HG03460 (cell line): ENCODE measurements around the gene PRKCZ.
"Not testable (repeated sequence)": the region's sequence is repeated elsewhere in the genome, so short reads cannot be mapped to it uniquely, and the experiment has no call there.

Experiments
- ATAC-seq: cut with Tn5 transposase; IDR thresholded peaks from one replicate; pipeline ENCODE4 v1.9.1; 2021; ENCODE audit not compliant: unreplicated experiment

PRKCZ gene

DNA sequence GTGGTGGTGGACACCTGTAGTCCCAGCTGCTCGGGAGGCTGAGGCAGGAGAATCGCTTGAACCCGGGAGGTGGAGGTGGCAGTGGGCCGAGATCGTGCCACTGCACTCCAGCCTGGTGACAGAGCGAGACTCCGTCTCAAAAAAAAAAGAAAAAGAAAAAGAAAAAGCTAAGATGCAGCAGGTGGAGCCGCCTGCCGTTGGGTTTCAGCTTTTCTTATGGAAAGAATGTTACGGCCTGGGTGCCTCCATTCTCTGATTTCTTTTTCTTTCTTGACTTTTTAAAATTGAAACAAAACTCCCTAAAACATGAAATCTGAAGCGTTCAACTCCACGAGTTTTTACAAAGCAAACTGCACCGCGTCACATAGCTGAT is 64.4 kb downstream of the PRKCZ start:
- not testable (repeated sequence) for ATAC-seq

DNA sequence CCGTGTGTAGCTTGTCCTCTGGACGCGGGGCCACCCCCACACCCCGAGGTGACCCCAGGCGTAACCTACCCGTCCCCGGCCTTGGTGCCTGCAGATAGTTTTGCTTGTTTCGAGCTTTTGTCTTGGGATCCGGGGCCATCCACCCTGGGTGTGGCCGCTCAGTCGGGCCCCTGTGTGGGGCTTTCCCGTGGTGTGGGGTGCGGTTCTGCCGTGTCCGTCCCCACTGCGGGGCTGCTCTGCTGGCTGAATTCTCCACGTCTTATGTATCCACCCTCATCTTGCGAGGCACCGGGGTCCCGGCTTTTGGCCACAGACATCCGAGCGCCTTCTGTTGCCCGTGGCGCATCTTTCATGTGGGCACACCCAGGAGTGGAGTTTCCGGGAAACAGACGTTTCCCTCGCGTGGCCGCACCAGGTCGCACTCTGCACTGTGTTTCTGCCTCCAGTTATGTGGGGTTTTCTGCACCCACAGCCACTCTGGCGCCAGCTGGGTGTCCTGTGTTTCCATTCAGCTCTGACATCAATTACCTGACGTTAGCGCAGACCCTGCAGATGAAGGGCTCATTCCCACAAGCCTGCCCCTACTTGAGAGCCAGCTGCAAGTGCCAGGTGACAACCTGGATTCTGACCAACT is 64.9 kb downstream of the PRKCZ start:
- ATAC-seq: no peak

DNA sequence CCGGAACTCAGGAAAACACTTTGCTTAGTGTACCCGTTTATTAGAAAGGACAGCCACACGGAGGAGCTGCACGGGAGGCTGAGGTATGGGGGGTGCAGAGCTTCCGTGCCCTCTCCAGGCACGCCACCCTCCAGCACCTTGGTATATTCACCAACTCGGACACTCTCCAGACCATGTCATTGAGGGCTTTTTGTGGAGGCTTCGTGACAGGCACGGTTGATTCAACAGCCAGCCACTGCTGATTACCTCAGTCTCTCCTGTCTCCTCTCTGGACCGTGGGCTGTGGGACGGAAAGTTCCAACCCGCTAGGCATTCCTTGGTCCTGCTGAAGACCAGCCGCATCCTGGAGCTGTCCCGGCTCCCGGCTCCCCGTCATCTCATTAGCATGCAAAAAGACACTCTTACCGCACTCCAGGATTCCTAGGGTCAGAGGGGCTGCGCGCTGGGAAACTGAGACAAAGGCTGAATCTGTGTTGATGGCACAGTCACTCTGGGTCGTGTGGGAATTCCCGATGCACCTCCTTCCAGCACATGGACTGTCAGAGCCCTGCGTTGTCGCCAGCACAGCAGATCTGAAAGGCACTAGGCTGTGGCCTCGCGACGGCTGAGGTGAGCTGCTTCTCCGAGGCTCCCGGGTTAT is 65.6 kb downstream of the PRKCZ start:
- ATAC-seq: no peak

DNA sequence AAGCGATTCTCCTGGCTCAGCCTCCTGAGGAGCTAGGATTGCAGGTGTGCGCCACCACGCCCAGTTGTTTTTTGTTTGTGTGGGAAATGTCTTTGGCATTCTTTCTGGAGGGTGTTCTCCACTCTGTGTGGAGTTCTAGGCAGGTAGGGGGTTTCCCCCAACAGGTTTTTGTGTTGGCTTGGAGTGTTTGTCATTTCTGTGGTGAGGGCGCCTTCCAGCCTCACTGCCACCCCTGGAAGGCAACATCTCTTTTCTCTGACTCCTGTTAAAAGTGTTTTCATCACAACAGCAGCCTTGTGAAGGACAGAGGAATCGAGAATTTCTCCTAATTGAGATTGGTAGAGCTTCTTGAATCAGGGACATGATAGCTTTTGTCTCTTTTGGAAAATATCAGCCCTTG is 69.7 kb downstream of the PRKCZ start:
- no peak for ATAC-seq

DNA sequence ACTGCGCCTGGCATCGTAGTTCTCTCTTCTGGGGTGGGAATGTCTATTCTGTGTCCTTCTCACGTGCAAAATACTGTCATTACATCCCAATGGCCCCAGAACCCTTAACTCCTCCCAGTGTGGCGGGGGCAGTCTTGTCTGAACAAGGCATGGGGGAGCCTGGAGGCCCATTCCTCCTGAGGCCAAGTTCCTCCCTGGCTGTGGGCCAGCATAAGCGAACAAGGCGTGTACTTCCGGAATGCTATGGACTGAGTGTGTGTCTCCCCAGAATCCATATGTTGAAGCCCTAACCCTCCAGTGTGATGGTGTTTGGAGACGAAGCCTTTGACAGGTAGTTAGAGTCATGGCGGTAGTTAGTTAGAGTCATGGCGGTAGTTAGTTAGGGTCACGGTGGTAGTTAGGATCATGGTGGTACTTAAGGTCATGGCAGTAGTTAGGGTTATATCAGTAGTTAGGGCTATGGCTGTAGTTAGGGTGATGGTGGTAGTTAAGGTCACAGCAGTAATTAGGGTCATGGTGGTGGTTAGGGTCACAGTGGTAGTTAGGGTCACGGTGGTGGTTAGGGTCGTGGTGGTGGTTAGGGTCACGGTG is 71.0 kb downstream of the PRKCZ start:
- no peak for ATAC-seq

DNA sequence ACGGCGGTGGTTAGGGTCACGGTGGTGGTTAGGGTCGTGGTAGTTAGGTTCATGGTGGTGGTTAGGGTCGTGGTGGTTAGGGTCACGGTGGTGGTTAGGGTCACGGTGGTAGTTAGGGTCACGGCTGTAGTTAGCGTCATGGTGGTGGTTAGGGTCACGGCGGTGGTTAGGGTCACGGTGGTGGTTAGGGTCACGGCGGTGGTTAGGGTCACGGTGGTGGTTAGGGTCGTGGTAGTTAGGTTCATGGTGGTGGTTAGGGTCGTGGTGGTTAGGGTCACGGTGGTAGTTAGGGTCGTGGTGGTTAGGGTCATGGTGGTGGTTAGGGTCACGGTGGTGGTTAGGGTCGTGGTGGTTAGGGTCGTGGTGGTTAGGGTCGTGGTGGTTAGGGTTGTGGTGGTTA is 71.6 kb downstream of the PRKCZ start:
- not testable (repeated sequence) for ATAC-seq

DNA sequence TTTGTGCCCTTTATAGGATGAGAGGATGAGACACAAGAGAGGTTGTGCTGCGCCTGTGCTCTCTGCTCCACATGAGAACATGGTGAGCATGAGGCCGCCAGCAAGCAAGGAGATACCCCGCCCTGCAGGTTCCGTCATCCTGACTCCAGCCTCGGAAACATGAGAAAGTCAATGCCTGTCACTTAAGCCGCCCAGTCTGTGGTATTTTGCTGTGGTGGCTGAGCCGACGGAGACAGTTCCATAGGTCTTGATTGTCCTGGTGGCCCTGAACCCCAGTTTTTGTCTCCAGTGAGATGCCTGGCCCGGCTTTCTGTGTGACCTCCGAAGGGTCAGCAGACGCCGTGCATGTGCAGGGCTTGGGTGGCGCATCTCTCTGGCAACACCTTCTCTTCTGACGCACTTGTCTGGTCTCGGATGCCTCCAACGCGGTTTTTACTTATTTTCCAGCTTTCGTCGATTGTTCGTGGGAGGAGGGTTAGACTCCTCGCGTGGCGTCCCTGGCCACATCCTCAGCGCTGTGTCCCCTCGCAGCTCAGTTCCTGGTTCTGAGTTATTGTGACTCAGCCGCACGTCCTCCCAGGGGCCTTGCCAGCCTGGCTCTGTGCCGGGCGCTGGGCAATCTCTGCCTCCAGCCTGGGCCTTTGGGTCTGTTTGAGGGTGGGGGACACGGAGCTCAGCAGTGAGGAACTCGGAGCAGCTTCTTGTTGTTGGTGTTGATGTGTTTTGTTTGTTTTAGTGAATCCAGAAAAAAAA is 74.4 kb downstream of the PRKCZ start:
- ATAC-seq: no peak

DNA sequence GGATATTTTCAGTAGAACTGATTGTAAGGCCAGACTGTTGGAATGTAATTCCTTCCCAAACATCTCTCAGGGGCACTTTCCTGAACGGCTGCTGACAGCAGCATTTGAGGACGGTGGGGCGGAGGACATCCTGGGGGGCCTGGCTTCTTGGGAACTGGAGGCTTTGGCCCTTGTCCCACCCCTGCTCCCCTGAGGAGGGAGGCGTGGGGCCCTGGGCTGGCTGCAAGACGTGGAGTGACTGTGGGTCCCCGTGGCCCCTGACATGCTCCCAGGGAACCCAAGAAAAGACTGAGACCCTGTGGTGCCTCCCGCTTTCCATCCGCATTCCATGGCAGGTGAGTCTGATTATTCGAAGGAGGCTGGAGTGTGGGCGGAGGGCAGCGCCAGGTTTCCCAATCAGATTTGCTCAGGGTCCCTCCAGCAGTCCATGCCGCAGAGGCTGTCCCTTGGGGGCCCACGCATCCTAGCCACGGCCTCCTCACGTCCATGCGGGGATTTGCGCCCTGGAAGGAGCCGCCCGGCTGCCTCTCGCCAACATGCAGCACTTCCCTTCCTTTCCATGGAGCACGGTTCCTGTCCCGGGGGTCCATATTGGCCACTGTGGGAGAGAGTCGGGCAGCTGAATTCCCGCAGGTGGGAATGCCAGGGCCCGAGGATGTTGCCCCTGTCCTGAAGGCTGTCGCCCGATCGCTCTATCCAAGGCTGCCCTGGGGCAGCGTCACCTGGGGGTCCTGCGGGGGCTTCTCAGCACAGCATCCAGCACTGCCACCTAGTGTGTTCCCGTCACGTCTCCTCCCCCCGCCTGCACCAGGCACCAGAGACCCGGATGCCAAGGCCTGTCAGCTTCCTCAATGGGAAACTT is 75.4 kb downstream of the PRKCZ start:
- ATAC-seq: no peak

DNA sequence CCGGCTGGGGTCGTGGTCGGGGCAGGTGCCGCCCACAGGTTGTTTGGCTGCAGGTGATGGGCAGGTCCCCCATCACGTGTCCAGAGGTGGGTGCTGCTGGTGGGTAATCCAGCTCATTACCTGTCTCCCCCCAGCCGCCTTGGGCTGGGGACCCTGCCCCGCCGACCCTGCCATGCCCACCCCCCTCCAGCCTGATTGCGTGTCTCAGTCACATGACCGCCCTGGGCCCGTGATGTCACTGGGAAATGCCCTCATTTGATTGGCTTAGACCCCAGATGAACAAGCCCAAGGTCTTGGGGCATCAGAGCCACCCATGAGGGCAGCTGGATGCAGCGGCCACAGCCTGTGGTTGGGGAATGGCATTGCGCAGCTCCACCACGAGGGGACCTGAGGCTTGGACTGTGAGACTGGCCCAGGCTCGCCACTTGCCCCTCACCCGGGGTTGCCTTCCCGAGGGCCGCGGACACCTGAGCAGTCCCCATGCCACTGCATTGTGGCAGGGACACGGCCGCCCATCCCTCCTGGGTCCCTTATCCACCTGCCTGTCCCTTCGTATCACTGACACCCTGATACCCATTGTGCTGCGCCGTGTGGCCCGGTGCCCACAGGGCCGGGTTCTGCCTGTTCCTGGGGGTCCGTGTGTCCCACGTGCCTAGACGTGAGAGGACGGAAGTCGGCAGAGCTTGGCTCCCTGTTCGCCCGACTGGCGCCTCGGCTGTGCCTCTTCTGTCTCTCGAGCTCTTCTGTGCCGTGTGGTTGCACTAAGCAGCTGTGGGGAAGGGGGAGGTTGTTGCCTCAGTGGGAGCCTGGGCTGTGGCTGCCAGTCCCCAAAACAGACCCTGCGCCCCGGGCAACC is 76.3 kb downstream of the PRKCZ start:
- ATAC-seq: no peak

DNA sequence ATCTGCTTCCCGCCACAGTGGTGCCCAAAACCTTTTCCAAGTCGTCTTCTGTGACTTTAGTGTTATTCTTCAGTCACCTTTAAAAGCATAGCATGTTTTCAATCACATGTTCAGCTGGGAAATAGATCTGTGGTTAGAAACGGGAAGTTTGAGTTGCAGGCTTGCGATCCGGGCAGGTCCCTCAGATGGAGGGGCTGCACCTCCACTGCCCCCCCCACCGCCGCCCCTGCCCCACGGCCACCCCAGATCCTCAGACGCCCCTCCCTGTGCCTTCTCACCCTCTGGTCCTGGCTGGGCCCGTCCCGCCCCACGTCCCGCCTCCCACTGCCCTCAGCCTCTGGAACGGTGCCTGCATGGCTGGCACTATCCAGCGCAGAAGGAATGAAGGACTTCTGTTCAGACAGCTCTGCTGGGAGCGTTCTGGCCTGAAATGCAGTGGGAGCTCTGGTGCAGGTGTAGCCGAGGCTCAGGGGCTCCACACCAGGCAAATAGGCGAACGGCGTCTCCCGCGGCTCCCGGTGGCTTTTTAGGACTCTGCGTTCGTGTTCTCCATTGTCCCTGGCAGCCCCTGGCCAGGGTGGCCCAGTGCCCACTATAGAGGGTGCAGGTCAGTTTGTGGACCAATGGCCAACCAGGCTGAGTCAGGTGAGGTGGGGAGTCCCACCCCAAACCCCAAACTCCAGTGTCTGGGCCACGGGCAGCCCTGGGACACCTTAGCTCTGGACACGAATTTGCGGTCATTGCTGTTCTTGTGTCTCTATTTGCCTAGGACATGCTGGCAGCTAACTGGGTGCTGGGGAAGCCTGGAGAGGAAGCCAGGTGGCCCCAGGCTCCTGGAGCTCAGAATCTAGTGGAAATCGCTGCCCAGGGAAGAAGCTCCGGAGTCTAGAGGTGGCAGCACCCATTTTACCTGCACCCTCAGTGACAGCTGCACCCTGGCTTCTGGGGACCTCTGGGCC is 77.3 kb downstream of the PRKCZ start:
- no peak for ATAC-seq

DNA sequence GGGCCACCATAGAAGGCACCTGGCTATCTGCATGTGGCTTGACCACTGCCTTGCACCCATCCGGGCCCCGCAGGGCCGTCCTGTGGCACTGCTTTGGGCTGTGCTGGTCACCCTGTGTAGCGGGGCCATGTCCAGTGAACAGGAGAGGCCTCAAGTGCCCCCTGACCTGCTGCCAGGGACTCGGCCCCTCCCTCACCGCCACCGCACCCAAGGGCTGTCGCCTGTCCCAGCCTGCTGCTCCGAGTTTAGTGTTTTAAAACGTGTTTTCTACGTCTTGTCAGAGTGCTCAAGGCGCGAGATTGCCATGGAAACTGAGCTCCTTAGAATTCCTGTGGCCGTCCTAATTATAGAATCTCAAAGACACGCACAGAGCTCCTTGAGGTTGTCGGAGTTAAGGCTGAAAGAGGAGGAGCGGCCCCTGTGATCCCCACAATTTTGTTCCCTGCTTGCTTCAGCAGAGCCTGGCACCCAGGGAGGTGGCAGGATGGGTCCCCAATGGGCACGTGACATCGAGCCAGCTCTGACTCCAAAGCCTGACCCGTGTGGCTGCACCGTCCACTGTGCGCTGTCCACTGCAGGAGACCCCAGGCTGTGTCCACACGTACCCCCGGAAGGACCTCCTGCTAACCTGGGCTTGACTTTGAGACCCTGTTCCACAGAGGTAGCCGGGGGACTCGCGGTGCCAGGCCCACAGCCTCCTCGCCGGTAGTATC is 78.1 kb downstream of the PRKCZ start:
- no peak for ATAC-seq

DNA sequence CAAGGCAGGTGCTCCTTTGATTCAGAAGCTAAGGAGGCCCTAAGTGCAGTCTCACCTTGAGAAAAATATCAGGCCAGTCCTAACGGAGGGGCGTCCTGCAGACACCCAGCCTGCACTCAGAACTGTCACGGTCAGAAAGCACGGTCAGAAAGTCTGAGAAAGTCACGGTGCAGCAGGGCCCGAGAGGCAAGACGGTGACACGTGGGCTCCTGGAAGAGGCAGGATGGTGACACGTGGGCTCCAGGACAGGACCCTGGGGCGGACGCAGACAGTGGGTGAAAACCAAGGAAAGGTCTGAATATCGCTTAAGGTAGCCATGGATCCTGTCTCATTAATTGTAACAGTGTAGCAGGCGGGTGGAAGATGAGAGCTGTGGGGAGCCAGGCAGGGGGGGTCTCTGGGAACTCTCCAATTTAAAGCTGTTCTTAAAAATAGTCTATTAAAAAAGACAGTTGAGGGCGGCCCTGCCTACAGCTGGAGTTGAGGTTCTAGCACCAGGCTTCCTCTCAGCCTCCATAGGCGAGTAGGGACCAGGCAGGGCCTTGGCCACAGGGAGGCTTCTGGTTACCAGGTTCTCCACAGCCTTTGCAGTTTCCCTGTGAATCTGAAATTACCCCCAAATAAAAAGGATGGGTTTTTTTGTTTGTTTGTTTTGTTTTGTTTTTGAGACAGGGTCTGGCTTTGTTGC is 79.2 kb downstream of the PRKCZ start:
- ATAC-seq: no peak

DNA sequence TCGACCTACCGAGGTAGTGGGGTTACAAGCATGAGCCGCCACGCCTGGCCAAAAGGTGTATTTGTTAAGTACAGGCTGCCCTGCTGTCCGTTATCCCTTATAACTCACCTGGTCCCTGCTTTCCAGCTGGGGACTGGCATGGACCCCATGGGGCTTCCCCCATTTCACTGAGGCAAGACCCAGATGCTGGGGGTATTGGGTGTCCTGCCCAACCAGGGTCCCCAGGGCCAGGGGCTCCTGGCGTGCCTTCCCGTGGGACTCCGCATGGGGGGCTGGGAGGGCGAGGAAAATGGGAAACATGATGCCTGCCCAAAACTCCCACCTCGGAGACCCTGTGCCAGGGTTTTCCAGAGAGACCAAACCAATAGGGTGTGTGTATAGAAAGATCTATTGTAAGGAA is 79.9 kb downstream of the PRKCZ start:
- ATAC-seq: no peak

DNA sequence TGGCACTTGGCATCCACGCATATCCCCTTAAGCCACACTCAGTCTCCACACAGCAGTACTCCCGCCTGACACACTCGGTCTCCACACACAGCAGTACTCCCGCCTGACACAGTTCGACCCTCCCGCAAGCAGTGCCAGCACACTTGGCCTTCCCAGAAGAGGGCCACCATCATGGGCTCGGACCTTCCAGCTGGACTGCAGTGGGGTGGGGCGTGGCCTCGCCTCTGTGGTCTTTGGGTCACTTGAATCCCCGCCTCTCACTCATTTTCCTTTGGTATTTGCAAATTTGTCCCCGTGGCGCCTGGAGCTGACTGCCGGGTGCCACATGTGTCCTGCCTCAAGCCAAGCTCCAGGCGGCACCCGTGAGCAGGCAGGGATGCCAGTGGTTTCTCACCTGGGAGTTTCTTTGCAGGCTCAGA is 80.7 kb downstream of the PRKCZ start:
- ATAC-seq: no peak

DNA sequence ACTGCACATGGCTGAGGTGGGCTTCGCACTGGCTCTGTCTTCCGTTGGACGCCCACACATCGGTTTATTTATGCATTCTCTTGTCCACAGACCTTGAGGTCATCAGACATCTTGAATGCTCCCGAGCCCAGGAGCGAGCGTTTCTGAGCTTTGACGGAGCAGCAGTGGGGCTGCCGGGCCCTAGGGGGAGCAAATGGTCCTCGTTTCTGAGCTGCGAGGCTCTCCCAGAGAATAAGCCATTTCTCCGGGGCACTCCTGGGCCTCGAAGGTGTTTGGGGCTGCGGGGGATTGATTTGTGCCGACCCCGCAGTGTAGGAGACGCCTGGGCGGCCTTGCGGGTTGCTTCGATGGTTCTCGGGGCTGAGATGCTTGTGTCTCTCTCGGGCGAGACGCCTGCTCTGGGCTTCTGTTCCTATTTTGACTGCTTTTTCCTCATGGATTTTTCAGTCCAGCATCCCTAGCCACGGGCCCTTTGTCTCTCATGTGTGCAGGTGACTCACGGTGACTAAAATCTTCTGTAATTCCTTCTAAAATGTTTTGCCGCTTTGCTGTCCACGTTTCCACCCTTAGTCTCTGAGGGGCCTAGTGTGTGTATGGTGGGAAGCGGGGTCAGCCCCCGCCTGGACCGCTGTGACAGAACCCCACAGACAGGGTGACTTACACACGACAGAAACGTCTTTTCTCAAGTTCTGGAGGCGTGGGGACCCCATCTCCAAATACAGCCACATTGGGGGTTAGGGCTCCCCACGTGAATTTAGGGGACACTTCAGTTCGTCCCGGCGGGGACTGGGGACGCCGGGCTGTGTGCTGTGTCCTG is 82.2 kb downstream of the PRKCZ start:
- ATAC-seq: no peak

DNA sequence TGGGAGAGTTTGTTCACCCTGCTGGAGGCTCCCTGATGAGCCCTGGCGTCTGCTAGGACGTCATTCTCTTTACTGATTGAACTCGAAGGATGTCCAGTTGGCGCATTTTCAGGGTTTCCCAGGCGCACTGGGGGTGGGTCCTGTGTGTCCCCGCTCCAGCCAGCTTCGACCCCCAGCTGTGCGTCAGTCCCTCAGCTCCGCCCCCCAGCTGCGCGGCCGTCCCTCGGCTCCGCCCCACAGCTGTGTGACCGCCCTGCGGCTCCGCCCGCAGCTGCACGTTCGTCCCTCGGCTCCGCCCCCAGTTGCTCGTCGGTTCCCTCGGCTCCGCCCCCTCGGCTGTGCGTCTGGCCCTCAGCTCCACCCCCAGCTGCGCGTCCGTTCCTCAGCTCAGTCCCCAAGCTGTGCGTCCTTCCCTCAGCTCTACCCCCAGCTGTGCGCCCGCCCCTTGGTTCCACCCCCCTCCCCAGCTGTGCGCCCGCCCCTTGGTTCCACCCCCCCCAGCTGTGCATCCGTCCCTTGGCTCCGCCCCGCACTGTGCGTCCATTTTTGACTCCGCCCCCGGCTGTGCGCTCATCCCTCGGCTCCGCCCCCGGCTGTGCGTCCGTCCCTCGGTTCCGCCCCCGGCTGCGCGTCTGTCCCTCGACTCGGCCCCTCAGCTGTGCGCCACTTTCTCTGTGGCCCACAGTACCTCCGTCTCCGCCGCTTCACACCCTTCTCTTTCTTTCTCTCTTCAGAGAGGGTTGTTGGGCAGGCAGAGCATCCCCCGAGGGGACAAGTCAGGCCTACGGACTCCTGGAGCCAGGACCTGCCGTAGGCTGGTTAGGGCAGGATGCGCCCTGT is 83.0 kb downstream of the PRKCZ start:
- ATAC-seq: peak; percentile 79
